ENCODE results near the gene EVL.

GRCh38 chr14:100130521-100130920, 65.3 kb downstream of the EVL start:
- TF ChIP-seq CTCF (IDR thresholded peaks at IDR 0.05) (no peak), EP300 (IDR thresholded peaks at IDR 0.05; ENCODE audit: low read depth) (no peak), POLR2AphosphoS5 (IDR thresholded peaks at IDR 0.05) (no peak)
